ENCODE measurements around the gene RALBP1. TPM values are rescaled to one million over a fixed set of nuclear protein-coding genes. Genes with fewer than 3 reads are reported as not detected.

The RALBP1 gene
- polyA plus RNA-seq, 1 experiment = 45.2 TPM

DNA sequence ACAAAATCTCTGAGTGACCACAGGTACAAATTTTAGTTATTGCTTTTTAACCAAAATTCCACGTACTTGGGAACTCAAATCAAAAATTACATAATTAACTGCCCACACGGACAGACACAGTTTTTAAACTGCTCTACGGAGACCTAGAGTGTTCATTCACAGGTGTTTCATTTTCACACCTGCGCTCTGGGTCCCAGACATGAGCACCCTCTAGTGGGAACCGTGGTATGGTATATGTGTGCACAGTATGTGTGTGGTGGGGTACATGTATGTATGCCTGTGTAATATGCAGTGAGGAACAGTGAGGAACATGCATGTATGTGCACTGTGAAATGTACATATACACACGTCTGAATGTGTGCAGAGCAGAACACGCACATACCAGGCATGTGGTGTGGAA lies 74.1 kb downstream of the RALBP1 start:
- ChIA-PET POLR2A (no interaction called here), CTCF (no interaction called here)
- Histone ChIP-seq H3K27me3 (ENCODE audit: control insufficient read depth, insufficient read depth, low read length) (no peaks in the 10 kb centered on the region), H3K4me3 (ENCODE audit: low read depth, low read length) (no peak overlapping the region), H3K36me3 (ENCODE audit: control insufficient read depth, insufficient read depth, low read length) (peaks cover 30% of the 10 kb centered on the region)
- no peak for TF ChIP-seq CTCF (IDR thresholded peaks at IDR 0.05; ENCODE audit: insufficient read depth, low read depth, low read length)
- DNase-seq (ENCODE audit: low read depth) = no peak

GRCh38 chr18:9550429-9550828 lies 75.1 kb downstream of the RALBP1 start:
- ChIA-PET POLR2A (no interaction called here), CTCF (interaction anchor here (1.1 kb wide), 2 partner anchors 25 to 477 kb away, joined by 3 read pairs; no protein-coding TSS in a partner anchor)
- Histone ChIP-seq H3K4me3 (ENCODE audit: low read depth, low read length) (no peak overlapping the region), H3K36me3 (ENCODE audit: control insufficient read depth, insufficient read depth, low read length) (peaks cover 30% of the 10 kb centered on the region), H3K27me3 (ENCODE audit: control insufficient read depth, insufficient read depth, low read length) (no peaks in the 10 kb centered on the region)
- no peak for DNase-seq (ENCODE audit: low read depth)
- no peak for TF ChIP-seq CTCF (IDR thresholded peaks at IDR 0.05; ENCODE audit: insufficient read depth, low read depth, low read length)

DNA sequence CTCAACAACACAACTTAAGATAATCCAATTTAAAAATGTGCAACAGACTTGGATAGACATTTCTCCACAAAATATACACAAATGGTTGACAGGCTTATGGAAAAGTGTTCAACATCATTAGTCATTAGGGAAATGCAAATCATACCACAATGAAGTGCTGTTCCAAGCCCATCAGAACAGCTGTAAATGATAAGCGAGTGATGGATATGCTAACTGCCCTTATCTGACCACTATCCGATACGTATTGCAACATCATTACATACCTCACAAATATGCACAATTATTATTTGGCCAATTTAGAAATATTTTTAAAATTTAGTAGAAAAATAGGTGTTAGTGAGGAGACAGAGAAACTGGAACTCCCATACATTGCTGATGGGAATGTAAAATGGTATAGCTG lies 76.9 kb downstream of the RALBP1 start:
- POLR2A ChIA-PET = no interaction called here
- no peak for DNase-seq (ENCODE audit: low read depth)
- CTCF ChIA-PET = interaction anchor here (0.7 to 1.4 kb wide), 2 partner anchors 11 to 23 kb away, joined by 3 to 4 read pairs; no protein-coding TSS in a partner anchor
- TF ChIP-seq CTCF (IDR thresholded peaks at IDR 0.05; ENCODE audit: insufficient read depth, low read depth, low read length) = no peak
- H3K27me3 ChIP-seq (ENCODE audit: control insufficient read depth, insufficient read depth, low read length) = no peaks in the 10 kb centered on the region
- H3K4me3 ChIP-seq (ENCODE audit: low read depth, low read length) = no peak overlapping the region
- H3K36me3 ChIP-seq (ENCODE audit: control insufficient read depth, insufficient read depth, low read length) = peaks cover 27% of the 10 kb centered on the region

- Histone ChIP-seq H3K36me3 (ENCODE audit: control insufficient read depth, insufficient read depth, low read length) (peaks cover 26% of the 10 kb centered on the region), H3K4me3 (ENCODE audit: low read depth, low read length) (no peak overlapping the region), H3K27me3 (ENCODE audit: control insufficient read depth, insufficient read depth, low read length) (no peaks in the 10 kb centered on the region)
- POLR2A ChIA-PET = no interaction called here
- no peak for DNase-seq (ENCODE audit: low read depth)
- TF ChIP-seq CTCF (IDR thresholded peaks at IDR 0.05; ENCODE audit: insufficient read depth, low read depth, low read length) = no peak
- CTCF ChIA-PET = interaction anchor here (0.7 to 1.4 kb wide), 4 partner anchors 8 to 438 kb away, joined by 3 to 4 read pairs (median 3); no protein-coding TSS in a partner anchor
Measured at GRCh38 chr18:9552616-9553015, 77.3 kb downstream of the RALBP1 start.

DNA sequence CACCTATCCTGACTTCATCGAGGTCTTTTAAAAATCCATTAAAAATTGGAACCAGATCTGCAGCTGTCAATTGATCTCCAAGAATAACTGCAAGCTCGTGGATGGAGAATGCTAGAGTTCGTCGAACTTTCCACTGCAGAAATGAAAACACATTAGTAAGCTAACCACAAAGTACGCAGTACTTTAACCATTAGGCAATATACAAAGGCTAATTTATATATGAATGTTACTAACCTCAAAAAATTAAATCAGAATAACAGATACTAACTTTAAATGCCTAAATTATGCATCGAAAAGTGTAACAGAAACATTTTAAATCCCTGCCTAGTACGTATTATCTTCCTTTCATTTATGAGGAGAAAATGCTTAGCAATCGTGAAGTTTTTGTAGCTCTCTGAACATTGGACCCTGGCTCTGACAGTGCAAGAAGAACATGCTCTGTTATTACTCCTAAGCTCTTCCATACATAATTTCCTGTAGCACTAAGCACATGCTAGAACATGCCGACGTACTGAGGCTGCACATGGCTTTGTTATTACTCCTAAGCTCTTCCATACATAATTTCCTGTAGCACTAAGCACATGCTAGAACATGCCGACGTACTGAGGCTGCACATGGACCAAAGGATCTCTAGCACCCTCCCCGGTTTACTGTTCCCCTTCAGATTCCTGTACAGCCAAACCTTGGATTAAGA lies 82.1 kb downstream of the RALBP1 start:
- H3K36me3 ChIP-seq (ENCODE audit: control insufficient read depth, insufficient read depth, low read length) = peaks cover 19% of the 10 kb centered on the region
- POLR2A ChIA-PET = no interaction called here
- no peaks in the 10 kb centered on the region for H3K27me3 ChIP-seq (ENCODE audit: control insufficient read depth, insufficient read depth, low read length)
- DNase-seq (ENCODE audit: low read depth) = no peak
- TF ChIP-seq CTCF (IDR thresholded peaks at IDR 0.05; ENCODE audit: insufficient read depth, low read depth, low read length) = no peak
- no peak overlapping the region for H3K4me3 ChIP-seq (ENCODE audit: low read depth, low read length)
- CTCF ChIA-PET = interaction anchor here (1.4 to 2.1 kb wide), 2 partner anchors 18 to 22 kb away, joined by 3 to 6 read pairs; no protein-coding TSS in a partner anchor
